GM21367 (cell line): ENCODE measurements around the gene SRM.
"Not testable (repeated sequence)": the region's sequence is repeated elsewhere in the genome, so short reads cannot be mapped to it uniquely, and the experiment has no call there.

Source experiments
- ATAC-seq: cut with Tn5 transposase; IDR thresholded peaks from one replicate; pipeline ENCODE4 v1.9.1; 2021; ENCODE audit not compliant: unreplicated experiment

SRM gene

DNA sequence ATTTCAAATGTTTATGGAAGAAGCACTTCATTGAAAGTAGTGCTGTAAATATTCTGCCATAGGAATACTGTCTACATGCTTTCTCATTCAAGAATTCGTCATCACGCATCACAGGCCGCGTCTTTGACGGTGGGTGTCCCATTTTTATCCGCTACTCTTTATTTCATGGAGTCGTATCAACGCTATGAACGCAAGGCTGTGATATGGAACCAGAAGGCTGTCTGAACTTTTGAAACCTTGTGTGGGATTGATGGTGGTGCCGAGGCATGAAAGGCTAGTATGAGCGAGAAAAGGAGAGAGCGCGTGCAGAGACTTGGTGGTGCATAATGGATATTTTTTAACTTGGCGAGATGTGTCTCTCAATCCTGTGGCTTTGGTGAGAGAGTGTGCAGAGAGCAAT lies 36.6 kb downstream of the SRM start:
- ATAC-seq, result no peak

DNA sequence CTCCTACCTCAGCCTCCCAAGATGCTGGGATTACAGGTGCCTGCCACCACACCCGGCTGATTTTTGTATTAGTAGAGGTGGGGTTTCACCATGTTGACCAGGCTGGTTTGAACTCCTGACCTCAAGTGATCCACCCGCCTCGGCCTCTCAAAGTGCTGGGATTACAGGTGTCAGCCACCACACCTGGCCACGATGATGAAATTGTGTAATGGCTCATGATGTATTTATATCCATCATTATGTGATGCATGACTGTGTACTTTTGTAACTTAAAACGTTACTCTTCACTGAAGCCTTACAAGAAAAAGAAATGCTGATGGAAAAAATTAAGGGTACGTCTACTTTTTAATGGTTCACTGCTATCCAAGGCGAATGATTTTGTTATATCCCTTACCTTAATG lies 39.8 kb downstream of the SRM start:
- ATAC-seq, result no peak

DNA sequence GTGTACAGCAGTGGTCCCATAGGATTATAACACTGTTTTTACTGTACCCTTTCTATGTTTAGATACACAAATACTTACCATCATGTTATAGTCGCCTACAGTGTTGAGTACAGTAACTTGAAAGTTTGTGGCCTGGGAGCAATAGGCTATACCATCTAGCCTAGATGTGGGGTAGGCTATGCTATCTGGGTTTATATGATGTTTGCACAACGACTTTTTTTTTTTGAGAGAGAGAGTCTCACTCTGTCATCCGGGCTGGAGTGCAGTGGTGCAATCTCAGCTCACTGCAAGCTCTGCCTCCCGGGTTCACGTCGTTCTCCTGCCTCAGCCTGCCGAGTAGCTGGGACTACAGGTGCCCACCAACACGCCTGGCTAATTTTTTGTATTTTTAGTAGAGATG lies 40.5 kb downstream of the SRM start:
- not testable (repeated sequence) for ATAC-seq

DNA sequence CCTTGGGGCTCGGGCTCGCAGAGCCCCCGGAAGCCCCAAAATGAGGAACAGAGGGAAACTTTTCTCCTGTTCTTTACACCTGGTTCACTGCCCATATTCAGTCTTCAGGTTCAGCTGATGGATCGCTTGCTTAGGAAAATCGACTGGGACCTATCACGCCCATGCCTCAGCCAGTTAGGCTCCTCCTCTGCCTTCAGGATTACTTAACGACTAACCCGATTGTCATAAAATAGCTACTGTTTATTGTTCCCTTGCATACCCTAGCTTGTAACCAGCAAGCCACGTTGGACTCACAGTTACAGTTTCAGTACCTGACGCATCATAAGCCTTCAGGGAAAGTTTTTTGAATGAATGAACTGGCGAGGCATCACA lies 46.7 kb downstream of the SRM start:
- no peak for ATAC-seq

DNA sequence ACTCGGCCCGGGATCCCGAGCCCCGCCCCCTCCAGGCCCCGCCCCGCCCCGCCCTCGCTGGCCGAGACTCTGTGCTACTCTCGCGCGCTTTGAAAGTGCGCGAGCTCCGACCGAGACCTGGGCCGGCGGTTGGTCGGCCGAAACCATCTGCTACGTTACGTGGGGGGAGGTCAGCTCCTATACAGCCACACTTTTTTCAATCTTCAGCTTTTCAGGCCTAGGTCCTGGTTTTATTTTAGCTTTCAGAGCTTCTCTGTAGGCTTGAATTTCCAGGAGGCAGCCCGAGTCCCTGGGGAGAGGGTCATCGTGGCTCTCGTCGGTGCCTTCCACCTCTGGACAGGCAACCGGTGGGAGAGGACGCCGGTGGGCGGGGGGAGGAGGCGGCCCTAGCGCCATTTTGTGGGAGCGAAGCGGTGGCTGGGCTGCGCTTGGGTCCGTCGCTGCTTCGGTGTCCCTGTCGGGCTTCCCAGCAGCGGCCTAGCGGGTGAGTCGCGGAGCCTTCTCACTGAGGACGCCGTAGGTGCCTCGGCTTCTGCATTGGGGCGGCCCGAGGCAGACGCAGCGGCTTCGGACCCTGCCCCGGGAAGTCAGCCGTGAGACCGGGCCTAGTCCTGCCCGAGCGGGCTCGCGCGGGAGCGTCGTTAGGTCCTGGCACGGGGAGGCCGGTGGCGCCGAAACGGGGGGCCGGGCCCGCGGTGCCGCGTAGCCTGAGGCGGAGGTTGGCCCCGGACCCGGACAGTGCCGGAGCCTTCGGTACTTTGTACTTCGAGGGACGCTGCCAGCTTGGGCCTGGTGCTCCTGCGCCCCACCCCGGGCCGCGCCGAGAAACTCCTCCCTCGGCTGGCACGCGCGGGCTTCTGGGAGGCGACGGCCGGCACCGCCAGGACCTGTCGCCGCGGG lies 47.3 kb downstream of the SRM start, which contains the start of gene TARDBP:
TSS of gene TARDBP (plus strand) at position 395 of the 900 bp plus-strand sequence. CDS start 1,074 bp downstream, outside the sequence.
- ATAC-seq, result peak; percentile 74
